ENCODE results near the gene NRXN3.

DNA sequence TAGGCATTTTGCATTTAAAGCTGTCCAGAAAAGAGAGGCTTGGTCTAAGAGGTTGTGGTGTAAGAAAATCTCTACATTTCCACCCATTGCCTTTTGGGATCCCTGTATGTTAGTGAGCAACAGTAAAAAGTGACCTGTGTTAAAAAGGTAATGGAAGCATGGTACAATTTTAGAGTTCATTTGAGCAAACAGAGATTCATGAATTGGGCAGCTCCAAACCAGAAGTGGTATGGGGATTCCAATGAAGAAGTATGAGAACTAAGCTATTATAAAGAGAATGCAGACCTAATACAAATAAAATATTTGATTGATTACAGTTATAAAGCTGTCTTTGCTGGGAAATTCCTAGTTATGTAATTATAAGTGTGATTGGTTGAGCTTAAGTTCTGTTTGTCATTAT lies 1134.1 kb downstream of the NRXN3 start:
- TF ChIP-seq, protein P1, sequence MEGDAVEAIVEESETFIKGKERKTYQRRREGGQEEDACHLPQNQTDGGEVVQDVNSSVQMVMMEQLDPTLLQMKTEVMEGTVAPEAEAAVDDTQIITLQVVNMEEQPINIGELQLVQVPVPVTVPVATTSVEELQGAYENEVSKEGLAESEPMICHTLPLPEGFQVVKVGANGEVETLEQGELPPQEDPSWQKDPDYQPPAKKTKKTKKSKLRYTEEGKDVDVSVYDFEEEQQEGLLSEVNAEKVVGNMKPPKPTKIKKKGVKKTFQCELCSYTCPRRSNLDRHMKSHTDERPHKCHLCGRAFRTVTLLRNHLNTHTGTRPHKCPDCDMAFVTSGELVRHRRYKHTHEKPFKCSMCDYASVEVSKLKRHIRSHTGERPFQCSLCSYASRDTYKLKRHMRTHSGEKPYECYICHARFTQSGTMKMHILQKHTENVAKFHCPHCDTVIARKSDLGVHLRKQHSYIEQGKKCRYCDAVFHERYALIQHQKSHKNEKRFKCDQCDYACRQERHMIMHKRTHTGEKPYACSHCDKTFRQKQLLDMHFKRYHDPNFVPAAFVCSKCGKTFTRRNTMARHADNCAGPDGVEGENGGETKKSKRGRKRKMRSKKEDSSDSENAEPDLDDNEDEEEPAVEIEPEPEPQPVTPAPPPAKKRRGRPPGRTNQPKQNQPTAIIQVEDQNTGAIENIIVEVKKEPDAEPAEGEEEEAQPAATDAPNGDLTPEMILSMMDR (IDR thresholded peaks at IDR 0.05; ENCODE audit: low read length) = no peak
- TF ChIP-seq EZH2 (IDR thresholded peaks at IDR 0.05; ENCODE audit: borderline replicate concordance, low read length) = no peak

Data from OCI-LY1 (cell line).